Ishikawa (cell line): Measurements from ENCODE around the gene CDC42EP5.

Source experiments
- CEBPB ChIP-seq: IDR thresholded peaks from 2 replicates; pipeline ENCODE4 v1.6.1; 2012
- CREB1 ChIP-seq: IDR thresholded peaks from 2 replicates; pipeline ENCODE4 v1.6.1; 2012; ENCODE audit warnings: low read depth
- EGR1 ChIP-seq: IDR thresholded peaks from 2 replicates; pipeline ENCODE4 v1.6.1; 2012
- EP300 ChIP-seq: IDR thresholded peaks from 2 replicates; pipeline ENCODE4 v1.6.1; 2012; ENCODE audit warnings: borderline replicate concordance
- FOXM1 ChIP-seq: IDR thresholded peaks from 2 replicates; pipeline ENCODE4 v1.6.1; 2012; ENCODE audit warnings: low read depth, borderline replicate concordance
- NFIC ChIP-seq: IDR thresholded peaks from 2 replicates; pipeline ENCODE4 v1.6.1; 2012
- RAD21 ChIP-seq: IDR thresholded peaks from 2 replicates; pipeline ENCODE4 v1.6.1; 2012; ENCODE audit warnings: low read depth
- REST ChIP-seq: IDR thresholded peaks from 2 replicates; pipeline ENCODE4 v1.6.1; 2012; ENCODE audit warnings: low read depth, mild to moderate bottlenecking
- TAF1 ChIP-seq: IDR thresholded peaks from 2 replicates; pipeline ENCODE4 v1.6.1; 2012; ENCODE audit warnings: low read depth, mild to moderate bottlenecking
- TCF12 ChIP-seq: IDR thresholded peaks from 2 replicates; pipeline ENCODE4 v1.6.1; 2012; ENCODE audit warnings: low read depth
- TEAD4 ChIP-seq: IDR thresholded peaks from 2 replicates; pipeline ENCODE4 v1.6.1; 2012
- YY1 ChIP-seq: IDR thresholded peaks from 2 replicates; pipeline ENCODE4 v1.6.1; 2012; ENCODE audit warnings: low read depth
- ZBTB7A ChIP-seq: IDR thresholded peaks from 2 replicates; pipeline ENCODE4 v1.6.1; 2012; ENCODE audit warnings: low read depth
- TF ChIP-seq, protein P1 (sequence below): IDR thresholded peaks from 2 replicates; pipeline ENCODE4 v1.6.1; 2012
- TF ChIP-seq, protein P2 (sequence below): IDR thresholded peaks from 2 replicates; pipeline ENCODE4 v1.6.1; 2012

CDC42EP5 gene

GRCh38 chr19:54418930-54419800 lies 53.9 kb downstream of the CDC42EP5 start:
- no peak for TF ChIP-seq TCF12
- no peak for TF ChIP-seq REST

DNA sequence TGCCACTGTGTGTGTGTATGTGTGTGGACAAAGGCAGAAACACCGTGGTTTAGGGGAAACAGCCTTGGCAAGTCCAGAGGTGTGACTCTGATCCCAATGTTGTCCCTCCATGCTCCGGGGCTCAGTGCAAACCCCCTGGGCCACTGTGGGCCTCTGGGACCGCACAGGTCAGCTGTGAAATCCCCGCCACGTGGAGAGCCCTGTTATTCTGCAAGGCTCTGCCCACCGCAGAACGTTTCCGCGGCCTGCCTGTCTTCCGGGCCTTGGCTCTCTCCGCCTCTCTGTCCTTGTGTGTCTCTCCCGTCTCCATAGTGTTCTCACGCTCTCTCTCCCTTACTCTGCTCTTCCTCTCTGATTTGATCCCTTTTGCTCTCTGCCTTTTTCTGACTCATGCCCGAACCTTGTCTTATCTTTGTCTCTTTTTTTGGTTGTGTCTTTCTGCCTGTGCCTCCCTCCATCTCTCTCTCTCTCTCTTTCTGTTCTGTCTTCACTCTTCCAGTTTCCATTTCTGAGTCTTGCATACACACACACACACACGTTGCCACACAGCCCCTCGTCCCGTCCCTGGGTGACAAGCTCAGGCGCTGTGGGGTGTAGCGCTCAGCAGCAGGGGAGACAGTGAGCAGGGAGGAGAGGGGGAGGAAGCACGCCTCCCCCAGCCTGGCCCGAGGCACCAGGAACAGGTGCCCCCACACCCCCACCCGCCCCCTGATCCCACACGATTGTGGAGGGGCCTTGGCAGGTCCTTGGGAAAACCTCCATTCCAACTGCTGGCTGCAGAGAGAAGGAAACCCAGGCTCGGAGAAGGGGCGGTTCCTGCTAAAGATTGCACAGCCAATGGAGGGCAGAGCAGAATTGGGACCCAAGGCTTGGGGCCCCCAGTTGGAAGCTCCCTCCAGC lies 54.8 kb downstream of the CDC42EP5 start:
- TF ChIP-seq ZBTB7A, result no peak
- TF ChIP-seq YY1, result no peak
- TF ChIP-seq, protein P1, sequence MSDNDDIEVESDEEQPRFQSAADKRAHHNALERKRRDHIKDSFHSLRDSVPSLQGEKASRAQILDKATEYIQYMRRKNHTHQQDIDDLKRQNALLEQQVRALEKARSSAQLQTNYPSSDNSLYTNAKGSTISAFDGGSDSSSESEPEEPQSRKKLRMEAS, result no peak
- TF ChIP-seq RAD21, result no peak
- TF ChIP-seq, protein P2, sequence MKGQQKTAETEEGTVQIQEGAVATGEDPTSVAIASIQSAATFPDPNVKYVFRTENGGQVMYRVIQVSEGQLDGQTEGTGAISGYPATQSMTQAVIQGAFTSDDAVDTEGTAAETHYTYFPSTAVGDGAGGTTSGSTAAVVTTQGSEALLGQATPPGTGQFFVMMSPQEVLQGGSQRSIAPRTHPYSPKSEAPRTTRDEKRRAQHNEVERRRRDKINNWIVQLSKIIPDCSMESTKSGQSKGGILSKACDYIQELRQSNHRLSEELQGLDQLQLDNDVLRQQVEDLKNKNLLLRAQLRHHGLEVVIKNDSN, result no peak
- no peak for TF ChIP-seq EP300
- no peak for TF ChIP-seq TAF1
- no peak for TF ChIP-seq EGR1
- TF ChIP-seq FOXM1, result no peak
- TF ChIP-seq TCF12, result no peak
- TF ChIP-seq REST, result no peak

DNA sequence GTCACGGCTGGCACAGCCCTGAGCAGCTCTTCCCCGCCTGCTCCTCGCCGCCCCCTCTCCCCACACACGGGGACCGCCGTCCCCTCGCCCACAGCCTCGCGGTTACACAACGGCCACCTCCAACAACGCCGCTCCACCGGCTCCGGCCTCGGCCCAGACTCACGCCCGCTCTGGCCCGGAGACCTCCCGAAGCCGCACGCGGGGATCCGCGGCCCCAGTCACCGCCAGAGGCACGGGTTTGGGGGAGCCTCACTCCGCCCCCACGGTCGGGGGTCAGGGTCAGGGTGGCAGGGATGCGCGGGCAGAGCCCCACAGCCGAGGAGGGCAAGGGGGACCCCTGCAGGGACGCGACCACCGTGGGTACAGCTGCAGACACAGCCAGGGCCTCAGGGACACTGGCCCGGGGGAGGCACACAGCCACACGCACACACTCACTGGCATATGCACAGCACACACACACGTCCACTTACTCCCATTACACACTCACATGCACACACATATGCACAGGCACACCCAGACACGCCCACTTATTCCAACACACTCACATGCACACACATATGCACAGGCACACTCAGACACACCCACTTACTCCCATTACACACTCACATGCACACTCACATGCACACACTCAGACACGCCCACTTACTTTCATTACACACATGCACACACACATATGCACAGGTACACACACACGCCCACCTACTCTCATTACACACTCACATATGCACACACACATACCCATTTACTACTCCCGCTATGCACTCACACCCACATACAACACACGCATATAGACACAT lies 56.2 kb downstream of the CDC42EP5 start:
- TF ChIP-seq TCF12, result no peak
- TF ChIP-seq EP300, result no peak
- TF ChIP-seq CREB1, result no peak
- no peak for TF ChIP-seq TEAD4
- no peak for TF ChIP-seq ZBTB7A
- no peak for TF ChIP-seq FOXM1
- no peak for TF ChIP-seq RAD21
- TF ChIP-seq, protein P1, result no peak
- TF ChIP-seq REST, result no peak
- TF ChIP-seq CEBPB, result no peak
- no peak for TF ChIP-seq TAF1
- TF ChIP-seq NFIC, result no peak
- TF ChIP-seq YY1, result no peak
- TF ChIP-seq, protein P2, result no peak
- no peak for TF ChIP-seq EGR1
